NCI-H345 (cell line): ENCODE measurements around the gene CSHL1.
"Not testable (repeated sequence)": the region's sequence is repeated elsewhere in the genome, so short reads cannot be mapped to it uniquely, and the experiment has no call there.

Experiments used
- DNase-seq: peaks from one replicate; lab custom pipeline; 2025; lab: John Stamatoyannopoulos, UW

The CSHL1 gene

GRCh38 chr17:63885119-63885518 is 25.9 kb downstream of the CSHL1 start:
- not testable (repeated sequence) for DNase-seq

GRCh38 chr17:63882626-63883126 is 28.4 kb downstream of the CSHL1 start:
- not testable (repeated sequence) for DNase-seq

DNA sequence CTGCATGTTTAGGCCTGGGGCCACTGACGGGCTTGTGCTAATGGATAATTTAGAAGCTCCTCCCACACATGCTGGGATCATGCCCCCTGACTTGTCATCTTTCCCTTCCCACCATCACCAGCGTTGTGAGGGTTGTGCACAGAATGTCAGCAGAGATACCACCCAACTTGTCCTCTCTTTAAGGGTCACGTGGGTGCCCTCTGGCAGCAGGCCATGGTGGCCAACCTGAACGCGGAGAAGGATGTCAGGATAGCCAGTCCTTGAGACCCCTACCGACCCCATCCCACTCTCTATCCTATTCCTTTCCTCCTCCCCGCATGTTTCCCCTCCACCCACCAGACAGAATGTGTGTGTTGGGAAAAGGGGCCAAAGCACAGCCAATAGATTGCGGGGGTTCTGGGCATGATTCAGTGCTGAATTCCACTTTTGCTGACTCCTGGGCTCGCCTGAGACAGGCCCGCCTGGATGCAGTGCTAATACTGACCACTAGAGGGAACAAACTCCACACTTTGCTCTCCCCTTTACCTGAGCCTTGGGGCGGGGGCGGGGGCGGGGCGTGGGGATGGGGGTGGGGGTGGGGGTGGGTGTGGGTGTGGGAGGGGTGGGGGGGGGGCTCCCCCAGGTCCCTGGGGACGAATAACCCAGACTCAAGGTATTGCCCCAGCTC is 29.0 kb downstream of the CSHL1 start, which contains the start of gene GH2:
Gene GH2 (minus strand): TSS at position 10 of the 667 bp plus-strand sequence. CDS start 143 bp downstream, outside the sequence.
- DNase-seq: peak; percentile 49

- DNase-seq: not testable (repeated sequence)
Observed at GRCh38 chr17:63881337-63881736, 29.7 kb downstream of the CSHL1 start.

- DNase-seq: no peak
Observed at GRCh38 chr17:63880706-63881105, 30.4 kb downstream of the CSHL1 start.

GRCh38 chr17:63878413-63878812 is 32.6 kb downstream of the CSHL1 start:
- DNase-seq: not testable (repeated sequence)

- not testable (repeated sequence) for DNase-seq
Observed at GRCh38 chr17:63874693-63875092, 36.4 kb downstream of the CSHL1 start.

DNA sequence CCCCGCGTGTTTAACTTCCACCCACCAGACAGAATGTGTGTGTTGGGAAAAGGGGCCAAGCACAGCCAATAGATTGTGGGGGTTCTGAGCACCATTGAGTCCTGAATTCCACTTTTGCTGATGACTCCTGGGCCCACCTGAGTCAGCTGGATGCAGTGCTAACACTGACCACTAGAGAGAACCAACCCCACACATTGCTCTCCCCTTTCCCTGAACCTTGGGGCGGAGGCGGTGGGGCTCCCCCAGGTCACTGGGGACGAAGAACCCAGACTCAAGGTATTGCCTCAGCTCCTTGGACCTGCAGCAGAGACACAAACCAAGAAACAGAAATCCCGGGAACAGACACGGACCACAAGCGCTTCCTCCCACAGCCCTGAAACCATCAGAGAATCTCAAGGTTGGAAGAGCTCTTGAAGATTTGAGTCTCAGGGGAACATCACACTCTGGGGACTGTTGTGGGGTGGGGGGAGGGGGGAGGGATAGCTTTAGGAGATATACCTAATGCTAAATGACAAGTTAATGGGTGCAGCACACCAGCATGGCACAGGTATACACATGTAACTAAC is 36.9 kb downstream of the CSHL1 start:
- not testable (repeated sequence) for DNase-seq

DNA sequence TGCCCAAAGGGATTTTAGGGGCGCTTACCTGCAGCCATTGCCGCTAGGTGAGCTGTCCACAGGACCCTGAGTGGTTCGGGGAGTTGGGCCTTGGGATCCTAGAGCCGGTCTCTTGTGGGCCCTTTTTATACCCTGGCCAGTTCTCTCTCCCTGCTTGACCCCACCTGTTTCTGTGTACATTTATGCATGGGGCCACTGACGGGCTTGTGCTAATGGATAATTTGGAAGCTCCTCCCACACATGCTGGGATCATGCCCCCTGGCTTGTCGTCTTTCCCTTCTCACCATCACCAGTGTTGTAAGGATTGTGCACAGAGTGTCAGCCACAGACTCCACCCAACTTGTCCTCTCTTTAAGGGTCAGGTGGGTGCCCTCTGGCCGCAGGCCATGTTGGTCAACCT is 37.5 kb downstream of the CSHL1 start, which contains the start of gene CSH2:
Gene CSH2 (minus strand): TSS at position 101 of the 400 bp plus-strand sequence. CDS start 63 bp downstream, at position 38.
- DNase-seq: not testable (repeated sequence)

DNA sequence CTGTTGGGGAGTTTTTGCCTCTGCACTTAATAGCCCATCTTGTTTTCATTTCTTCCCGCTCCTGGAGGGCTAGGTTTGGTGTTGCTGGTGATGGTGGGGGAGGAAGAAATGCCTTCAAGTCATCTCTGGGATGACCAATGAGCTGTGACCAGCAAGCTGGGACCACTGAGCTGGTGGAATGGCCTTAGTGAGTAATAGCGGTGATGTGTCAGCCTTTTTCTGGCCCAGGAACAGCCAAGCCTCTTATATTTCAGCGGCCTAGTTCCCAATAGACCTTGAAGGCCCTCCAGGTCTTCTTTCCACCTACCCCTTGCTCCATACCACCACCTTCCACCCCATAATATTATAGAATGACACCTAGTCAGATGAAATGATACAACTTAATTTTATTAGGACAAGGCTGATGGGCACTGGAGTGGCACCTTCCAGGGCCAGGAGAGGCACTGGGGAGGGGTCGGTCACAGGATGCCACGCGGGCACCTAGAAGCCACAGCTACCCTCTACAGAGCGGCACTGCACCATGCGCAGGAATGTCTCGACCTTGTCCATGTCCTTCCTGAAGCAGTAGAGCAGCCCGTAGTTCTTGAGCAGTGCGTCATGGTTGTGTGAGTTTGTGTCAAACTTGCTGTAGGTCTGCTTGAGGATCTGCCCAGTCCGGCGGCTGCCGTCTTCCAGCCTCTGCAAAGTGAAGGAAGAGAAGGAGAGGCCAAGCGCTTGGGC is 39.3 kb downstream of the CSHL1 start:
- not testable (repeated sequence) for DNase-seq

GRCh38 chr17:63870292-63870665 is 40.8 kb downstream of the CSHL1 start:
- not testable (repeated sequence) for DNase-seq

DNA sequence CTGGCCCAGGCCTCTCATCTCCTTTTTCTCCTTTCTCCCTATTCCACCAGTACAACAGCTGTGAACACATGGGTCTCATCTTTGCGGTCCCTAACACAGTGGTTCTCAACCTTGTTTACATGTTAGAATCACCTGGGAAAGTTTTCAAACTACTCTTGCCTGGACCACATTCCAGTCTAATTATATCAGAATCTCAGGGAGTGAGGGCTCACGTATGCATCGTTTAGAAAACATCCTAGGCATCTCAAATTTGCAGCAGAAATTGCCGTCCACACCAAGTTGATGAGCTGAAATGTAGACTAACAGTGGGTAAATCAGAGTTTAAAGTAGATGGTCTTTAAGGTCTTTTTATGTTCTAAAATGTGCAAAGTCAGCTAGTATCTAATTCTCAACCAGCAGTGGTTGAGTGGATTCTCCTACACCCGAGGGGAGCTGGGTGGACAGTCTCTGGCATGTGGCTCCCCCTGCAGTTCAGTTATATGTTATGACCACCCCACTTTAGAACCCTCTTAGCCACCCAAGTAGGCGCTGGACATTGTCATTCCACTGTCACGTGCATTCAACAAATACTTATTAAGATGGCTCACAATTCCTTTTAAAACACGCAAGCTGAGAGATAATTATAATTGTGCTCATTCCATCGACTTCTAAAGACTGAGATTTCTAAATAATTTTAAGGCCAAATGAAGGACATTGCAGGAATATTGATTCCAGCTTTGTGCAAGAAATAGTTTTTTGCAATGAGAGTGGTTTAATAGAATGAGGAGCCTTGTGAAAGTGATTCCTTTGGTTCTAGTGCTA is 41.4 kb downstream of the CSHL1 start:
- not testable (repeated sequence) for DNase-seq

- not testable (repeated sequence) for DNase-seq
Observed at GRCh38 chr17:63866625-63867024, 44.4 kb downstream of the CSHL1 start.
